Sciatic nerve (tissue), 2 donors: ENCODE results near the gene NDST1. TPM values are rescaled to one million over a fixed set of nuclear protein-coding genes. Genes with fewer than 3 reads are reported as not detected.

Experiments
- ATAC-seq: fragments of 200-7000 bp; cut with Tn5 transposase; one replicate; pipeline ENCODE4 v1.9.1; 2020; ENCODE audit warnings: mild to moderate bottlenecking, moderate library complexity
- DNase-seq: peaks from one replicate; pipeline ENCODE4 v3.0.0-alpha.2; 2020; ENCODE audit warnings: low spot score
- intact Hi-C: fragments of 100-400 bp; cut with DNase I; formaldehyde crosslinking; loops from one replicate; pipeline ENCODE4 v1.14.2; 2022
- total RNA-seq: library from RNA; stranded (reverse); fragmentation: NEBNext Ultra II Directional; extraction: Animal tissue kit (Norgen Biotek cat#: 25700); gene quantifications from one replicate; pipeline ENCODE4 v1.2.1, GENCODE V29; 2021
- donor health status: DM: no; HTN: no; CAD: no.
- donor health status: DM: no; HTN: no; CAD: no.

NDST1 gene
- total RNA-seq, 1 donor from 2014 or later, result 109 TPM

- intact Hi-C loops, result no loop called here
- DNase-seq (no peak), ATAC-seq (no peak)
Observed at GRCh38 chr5:150503386-150503785, 4.5 kb upstream of the NDST1 start.

- intact Hi-C loops, result no loop called here
- DNase-seq (no peak), ATAC-seq (peak; percentile 42)
Observed at GRCh38 chr5:150503977-150504620, 3.8 kb upstream of the NDST1 start.

GRCh38 chr5:150505041-150505511 lies 2.9 kb upstream of the NDST1 start:
- DNase-seq (no peak), ATAC-seq (no peak)
- intact Hi-C loops, result no loop called here

- no peak for DNase-seq
- intact Hi-C loops, result no loop called here
- ATAC-seq, result no peak
Observed at GRCh38 chr5:150505816-150506215, 2.1 kb upstream of the NDST1 start.

- ATAC-seq (no peak), DNase-seq (no peak)
- intact Hi-C loops, result no loop called here
Observed at GRCh38 chr5:150506571-150507473, 1.1 kb upstream of the NDST1 start.

- intact Hi-C loops, result no loop called here
- ATAC-seq, result no peak
- no peak for DNase-seq
Observed at GRCh38 chr5:150508277-150508640, 328 bp downstream of the NDST1 start.

GRCh38 chr5:150508828-150509227 lies 897 bp downstream of the NDST1 start:
- no peak for ATAC-seq
- intact Hi-C loops, result no loop called here

GRCh38 chr5:150509992-150510391 lies 2.1 kb downstream of the NDST1 start:
- intact Hi-C loops, result no loop called here
- DNase-seq (no peak), ATAC-seq (no peak)

More at GRCh38 chr5:150508828-150509227, 897 bp downstream of the NDST1 start:
- no peak for DNase-seq

GRCh38 chr5:150510460-150511263 lies 2.7 kb downstream of the NDST1 start:
- DNase-seq (no peak), ATAC-seq (no peak)
- intact Hi-C loops, result no loop called here

GRCh38 chr5:150511578-150512367 lies 3.8 kb downstream of the NDST1 start:
- DNase-seq, result no peak
- ATAC-seq, result peak; percentile 47
- intact Hi-C loops, result no loop called here

GRCh38 chr5:150512368-150512747 lies 4.4 kb downstream of the NDST1 start:
- peak; percentile 27 for ATAC-seq
- intact Hi-C loops, result no loop called here
- no peak for DNase-seq

- DNase-seq (no peak), ATAC-seq (no peak)
- intact Hi-C loops, result no loop called here
Observed at GRCh38 chr5:150513375-150514309, 5.7 kb downstream of the NDST1 start.

- intact Hi-C loops, result no loop called here
- peak; percentile 1 for ATAC-seq
- DNase-seq, result no peak
Observed at GRCh38 chr5:150514708-150515211, 6.8 kb downstream of the NDST1 start.

GRCh38 chr5:150515446-150515845 lies 7.5 kb downstream of the NDST1 start:
- no peak for DNase-seq
- intact Hi-C loops, result no loop called here
- peak; percentile 69 for ATAC-seq

GRCh38 chr5:150516011-150516410 lies 8.1 kb downstream of the NDST1 start:
- no peak for DNase-seq
- ATAC-seq, result peak; percentile 32
- intact Hi-C loops, result no loop called here

GRCh38 chr5:150517272-150518152 lies 9.6 kb downstream of the NDST1 start:
- no peak for DNase-seq
- ATAC-seq, result peak; percentile 5
- intact Hi-C loops, result no loop called here
